Measurements from ENCODE around the gene SRPK1. TPM values are rescaled to one million over a fixed set of nuclear protein-coding genes. Genes with fewer than 3 reads are reported as not detected.

SRPK1 gene
- total and polyA plus RNA-seq, 8 donors = 10.7 to 204 (median 30.4) TPM

- no peak overlapping the region for H3K27ac ChIP-seq
- peaks cover 0 to 8% (median 0%) of the 10 kb centered on the region in 4 donors for H3K4me1 ChIP-seq
- no peak overlapping the region for H3K4me3 ChIP-seq
- peaks cover 13 to 53% (median 28%) of the 10 kb centered on the region in 3 donors for H3K27me3 ChIP-seq
- no peaks in the 10 kb centered on the region for H3K9me3 ChIP-seq
- intact Hi-C loops (cut with DNase I; ENCODE audit: low total_unique reads) = no loop called here
- TF ChIP-seq POLR2AphosphoS5 (IDR thresholded peaks at IDR 0.05) = no peak
- TF ChIP-seq POLR2A (IDR thresholded peaks at IDR 0.05) = no peak
- TF ChIP-seq CTCF (IDR thresholded peaks at IDR 0.05) = no peak
- no peak for TF ChIP-seq EP300 (IDR thresholded peaks at IDR 0.05)
- no peak for DNase-seq
- WGBS, 5 donors = 74 to 81% (median 77%) methylated on average over 13 of the region's 13 CpGs
- no peaks in the 10 kb centered on the region for H3K36me3 ChIP-seq
Observed at GRCh38 chr6:35787266-35788218, 133.4 kb downstream of the SRPK1 start.

DNA sequence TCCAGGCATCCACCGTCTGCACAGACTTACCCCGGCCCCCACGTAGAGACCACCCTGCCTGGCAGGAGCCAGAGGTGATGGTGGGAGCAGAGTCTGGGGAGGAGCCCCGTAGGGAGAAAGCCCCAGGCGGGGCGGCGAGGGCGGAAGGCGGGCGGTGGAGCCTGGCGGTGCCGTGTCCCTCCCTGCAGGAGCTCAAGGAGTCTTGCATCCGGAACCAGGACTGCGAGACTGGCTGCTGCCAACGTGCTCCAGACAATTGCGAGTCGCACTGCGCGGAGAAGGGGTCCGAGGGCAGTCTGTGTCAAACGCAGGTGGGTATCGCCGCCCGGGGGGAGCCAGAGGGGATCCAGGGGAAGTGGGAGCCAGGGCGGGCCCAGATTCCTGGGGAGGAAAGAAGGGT is 134.1 kb downstream of the SRPK1 start:
- 18 to 63% (median 45%) methylated on average over 25 of the region's 25 CpGs for WGBS, 5 donors
- H3K27ac ChIP-seq = no peak overlapping the region
- intact Hi-C loops (cut with DNase I; ENCODE audit: low total_unique reads) = no loop called here
- peaks cover 13 to 60% (median 28%) of the 10 kb centered on the region in 3 donors for H3K27me3 ChIP-seq
- H3K4me1 ChIP-seq = peaks cover 0 to 8% (median 0%) of the 10 kb centered on the region in 4 donors
- DNase-seq = no peak
- TF ChIP-seq CTCF (IDR thresholded peaks at IDR 0.05) (no peak), EP300 (IDR thresholded peaks at IDR 0.05) (no peak), POLR2A (IDR thresholded peaks at IDR 0.05) (no peak), POLR2AphosphoS5 (IDR thresholded peaks at IDR 0.05) (no peak)
- no peaks in the 10 kb centered on the region for H3K9me3 ChIP-seq
- H3K36me3 ChIP-seq = no peaks in the 10 kb centered on the region
- peak overlapping the region in 1 of 4 donors; percentile 5 for H3K4me3 ChIP-seq

GRCh38 chr6:35786272-35786671 is 134.6 kb downstream of the SRPK1 start:
- no peak overlapping the region for H3K27ac ChIP-seq
- no peaks in the 10 kb centered on the region for H3K36me3 ChIP-seq
- H3K27me3 ChIP-seq = peaks cover 13 to 60% (median 28%) of the 10 kb centered on the region in 3 donors
- TF ChIP-seq CTCF (IDR thresholded peaks at IDR 0.05) (no peak), EP300 (IDR thresholded peaks at IDR 0.05) (no peak), POLR2A (IDR thresholded peaks at IDR 0.05) (no peak), POLR2AphosphoS5 (IDR thresholded peaks at IDR 0.05) (no peak)
- no peak overlapping the region for H3K4me3 ChIP-seq
- DNase-seq = no peak
- H3K9me3 ChIP-seq = no peaks in the 10 kb centered on the region
- H3K4me1 ChIP-seq = peaks cover 0 to 8% (median 0%) of the 10 kb centered on the region in 4 donors
- WGBS, 5 donors = 52 to 77% (median 57%) methylated on average over 2 of the region's 2 CpGs
- intact Hi-C loops (cut with DNase I; ENCODE audit: low total_unique reads) = no loop called here

DNA sequence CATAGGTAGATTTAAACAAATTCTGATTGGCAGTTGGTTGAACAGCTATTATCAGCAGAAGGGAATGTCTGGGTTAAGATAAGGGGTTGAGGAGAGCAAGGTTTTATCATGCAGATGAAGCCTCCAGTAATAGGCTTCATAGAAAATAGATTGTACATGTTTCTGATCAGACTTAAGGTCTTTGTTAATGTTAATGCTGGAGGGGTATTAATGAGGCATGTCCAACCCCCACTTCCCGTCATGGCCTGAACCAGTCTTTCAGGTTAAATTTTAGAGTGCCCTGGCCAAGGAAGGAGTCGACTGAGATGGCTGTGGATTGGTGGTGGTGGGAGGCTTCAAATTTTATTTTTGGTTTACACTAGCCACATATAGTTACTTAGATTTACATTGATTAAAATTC is 136.7 kb downstream of the SRPK1 start:
- WGBS, 5 donors = 39 to 52% (median 48%) methylated on average over 2 of the region's 2 CpGs

More for the DNA sequence above, 136.7 kb downstream of the SRPK1 start:
- H3K4me3 ChIP-seq = no peak overlapping the region
- intact Hi-C loops (cut with DNase I; ENCODE audit: low total_unique reads) = no loop called here
- DNase-seq = no peak
- TF ChIP-seq CTCF (IDR thresholded peaks at IDR 0.05) (no peak), EP300 (IDR thresholded peaks at IDR 0.05) (no peak), POLR2AphosphoS5 (IDR thresholded peaks at IDR 0.05) (no peak), POLR2A (IDR thresholded peaks at IDR 0.05) (no peak)
- H3K27ac ChIP-seq = no peak overlapping the region
- H3K27me3 ChIP-seq = peaks cover 13 to 63% (median 23%) of the 10 kb centered on the region in 3 donors
- peaks cover 0 to 8% (median 0%) of the 10 kb centered on the region in 4 donors for H3K4me1 ChIP-seq
- H3K9me3 ChIP-seq = no peaks in the 10 kb centered on the region
- H3K36me3 ChIP-seq = no peaks in the 10 kb centered on the region

Other genes starting within 250 kb of the SRPK1 start
- gene FKBP5, start 232.2 kb downstream of the SRPK1 start, total RNA-seq = 100 to 1,000 TPM in 4 of 5 donors, 10 to 100 TPM in 1; 68.1 to 209 (median 168) TPM
- gene FKBP5, start 232.2 kb downstream of the SRPK1 start, polyA plus RNA-seq = 10 to 100 TPM; 89.2 to 97.2 (median 91.1) TPM
- gene ARMC12, start 184.1 kb downstream of the SRPK1 start, total RNA-seq = not detected
- 1 to 10 TPM; 1.1 to 2.5 (median 2.0) TPM for gene ARMC12, start 184.1 kb downstream of the SRPK1 start, polyA plus RNA-seq
- gene CLPSL2, start 144.5 kb downstream of the SRPK1 start, total RNA-seq = not detected
- gene CLPSL2, start 144.5 kb downstream of the SRPK1 start, polyA plus RNA-seq = not detected
- gene CLPSL1, start 140.1 kb downstream of the SRPK1 start, total RNA-seq = not detected
- gene CLPSL1, start 140.1 kb downstream of the SRPK1 start, polyA plus RNA-seq = not detected
- gene CLPS, start 123.8 kb downstream of the SRPK1 start, total RNA-seq = not detected
- gene CLPS, start 123.8 kb downstream of the SRPK1 start, polyA plus RNA-seq = 10 to 100 TPM in 1 of 3 donors, 1 to 10 TPM in 2; 2.0 to 25.5 (median 2.6) TPM
- not detected for gene LHFPL5, start 115.7 kb downstream of the SRPK1 start, total RNA-seq
- gene LHFPL5, start 115.7 kb downstream of the SRPK1 start, polyA plus RNA-seq = not detected
- under 1 TPM in 2 of 5 donors, not detected in 3; 0.14 to 0.58 TPM for gene SLC26A8, start 103.5 kb upstream of the SRPK1 start, total RNA-seq
- gene SLC26A8, start 103.5 kb upstream of the SRPK1 start, polyA plus RNA-seq = under 1 TPM in 2 of 3 donors, not detected in 1; 0.12 to 0.15 TPM
- 100 to 1,000 TPM in 2 of 5 donors, 10 to 100 TPM in 3; 35.6 to 297 (median 57.2) TPM for gene MAPK14, start 106.7 kb upstream of the SRPK1 start, total RNA-seq
- 10 to 100 TPM; 12.3 to 26.1 (median 13.9) TPM for gene MAPK14, start 106.7 kb upstream of the SRPK1 start, polyA plus RNA-seq
- gene MAPK13, start 209.4 kb upstream of the SRPK1 start, total RNA-seq = 10 to 100 TPM; 19.8 to 95.9 (median 33.0) TPM
- gene MAPK13, start 209.4 kb upstream of the SRPK1 start, polyA plus RNA-seq = 10 to 100 TPM; 28.7 to 57.1 (median 35.9) TPM

Data from stomach (tissue), 9 donors.